Measurements from ENCODE around the gene CPTP. TPM values are rescaled to one million over a fixed set of nuclear protein-coding genes. Genes with fewer than 3 reads are reported as not detected.

Gene CPTP
- total and polyA plus RNA-seq, 2 of the 13 experiments (the other 11 are each of a cell fraction or from before 2014, with no cell fraction given): 5.5 to 9.3 TPM

DNA sequence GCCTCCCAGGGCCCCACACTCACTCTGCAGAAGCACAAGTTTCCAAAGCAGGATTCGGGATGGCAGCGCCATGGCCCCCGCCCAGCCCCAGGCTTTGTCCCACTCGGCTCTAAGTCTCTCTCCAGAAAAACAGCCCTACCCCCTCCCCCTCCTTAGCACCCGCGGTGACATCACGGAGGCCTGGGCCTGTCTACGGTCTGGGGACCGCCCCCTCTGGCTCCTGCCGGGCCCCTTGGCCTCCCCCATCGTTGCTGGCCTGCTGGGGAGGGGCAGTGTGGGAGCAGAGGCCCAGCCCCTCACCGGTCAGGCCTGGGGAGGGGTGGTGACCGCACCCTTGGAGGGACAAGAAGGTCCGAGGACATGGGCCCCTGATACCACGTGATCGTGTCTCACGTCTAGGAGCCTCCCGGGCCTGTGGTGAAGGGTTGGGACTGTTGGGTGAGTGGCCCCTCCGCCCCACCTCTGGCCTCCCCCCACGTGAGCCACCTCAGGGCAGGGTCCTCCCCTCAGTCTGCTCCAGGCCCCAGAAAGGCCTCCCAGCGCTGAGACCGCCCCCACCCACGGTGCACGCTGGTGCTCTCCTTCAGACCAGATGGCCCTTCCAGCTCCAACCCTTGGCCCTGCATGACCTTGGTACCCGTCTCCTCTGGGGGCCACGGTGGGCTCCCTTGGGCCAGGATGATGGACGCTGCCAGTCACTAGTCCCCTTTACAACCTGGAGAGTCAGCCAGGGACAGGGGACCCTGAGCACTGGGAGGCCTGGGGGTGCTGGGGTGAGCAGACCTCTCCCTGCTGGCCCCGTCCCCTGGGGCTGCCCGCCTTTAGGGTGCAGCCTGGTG lies 34.0 kb downstream of the CPTP start, which contains the start of gene MXRA8 (continued):
- TF ChIP-seq, protein P1, sequence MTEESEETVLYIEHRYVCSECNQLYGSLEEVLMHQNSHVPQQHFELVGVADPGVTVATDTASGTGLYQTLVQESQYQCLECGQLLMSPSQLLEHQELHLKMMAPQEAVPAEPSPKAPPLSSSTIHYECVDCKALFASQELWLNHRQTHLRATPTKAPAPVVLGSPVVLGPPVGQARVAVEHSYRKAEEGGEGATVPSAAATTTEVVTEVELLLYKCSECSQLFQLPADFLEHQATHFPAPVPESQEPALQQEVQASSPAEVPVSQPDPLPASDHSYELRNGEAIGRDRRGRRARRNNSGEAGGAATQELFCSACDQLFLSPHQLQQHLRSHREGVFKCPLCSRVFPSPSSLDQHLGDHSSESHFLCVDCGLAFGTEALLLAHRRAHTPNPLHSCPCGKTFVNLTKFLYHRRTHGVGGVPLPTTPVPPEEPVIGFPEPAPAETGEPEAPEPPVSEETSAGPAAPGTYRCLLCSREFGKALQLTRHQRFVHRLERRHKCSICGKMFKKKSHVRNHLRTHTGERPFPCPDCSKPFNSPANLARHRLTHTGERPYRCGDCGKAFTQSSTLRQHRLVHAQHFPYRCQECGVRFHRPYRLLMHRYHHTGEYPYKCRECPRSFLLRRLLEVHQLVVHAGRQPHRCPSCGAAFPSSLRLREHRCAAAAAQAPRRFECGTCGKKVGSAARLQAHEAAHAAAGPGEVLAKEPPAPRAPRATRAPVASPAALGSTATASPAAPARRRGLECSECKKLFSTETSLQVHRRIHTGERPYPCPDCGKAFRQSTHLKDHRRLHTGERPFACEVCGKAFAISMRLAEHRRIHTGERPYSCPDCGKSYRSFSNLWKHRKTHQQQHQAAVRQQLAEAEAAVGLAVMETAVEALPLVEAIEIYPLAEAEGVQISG (CRISPR knock-in tag; IDR thresholded peaks at IDR 0.05): peak; percentile 61; the same call in 1 of the 2 replicates
- TF ChIP-seq ZFX (CRISPR knock-in tag; IDR thresholded peaks at IDR 0.05; ENCODE audit: low read depth) (peak; percentile 86), ZNF567 (CRISPR knock-in tag; IDR thresholded peaks at IDR 0.05; ENCODE audit: borderline replicate concordance) (no peak), ZFP62 (CRISPR knock-in tag; IDR thresholded peaks at IDR 0.05) (no peak), SMAD3 (CRISPR knock-in tag; IDR thresholded peaks at IDR 0.05) (no peak), TCF7L2 (IDR thresholded peaks at IDR 0.05; ENCODE audit: low read depth, low read length) (no peak)
- TF ChIP-seq, protein P2, sequence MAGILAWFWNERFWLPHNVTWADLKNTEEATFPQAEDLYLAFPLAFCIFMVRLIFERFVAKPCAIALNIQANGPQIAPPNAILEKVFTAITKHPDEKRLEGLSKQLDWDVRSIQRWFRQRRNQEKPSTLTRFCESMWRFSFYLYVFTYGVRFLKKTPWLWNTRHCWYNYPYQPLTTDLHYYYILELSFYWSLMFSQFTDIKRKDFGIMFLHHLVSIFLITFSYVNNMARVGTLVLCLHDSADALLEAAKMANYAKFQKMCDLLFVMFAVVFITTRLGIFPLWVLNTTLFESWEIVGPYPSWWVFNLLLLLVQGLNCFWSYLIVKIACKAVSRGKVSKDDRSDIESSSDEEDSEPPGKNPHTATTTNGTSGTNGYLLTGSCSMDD (CRISPR knock-in tag; IDR thresholded peaks at IDR 0.05): no peak
- TF ChIP-seq, protein P3, sequence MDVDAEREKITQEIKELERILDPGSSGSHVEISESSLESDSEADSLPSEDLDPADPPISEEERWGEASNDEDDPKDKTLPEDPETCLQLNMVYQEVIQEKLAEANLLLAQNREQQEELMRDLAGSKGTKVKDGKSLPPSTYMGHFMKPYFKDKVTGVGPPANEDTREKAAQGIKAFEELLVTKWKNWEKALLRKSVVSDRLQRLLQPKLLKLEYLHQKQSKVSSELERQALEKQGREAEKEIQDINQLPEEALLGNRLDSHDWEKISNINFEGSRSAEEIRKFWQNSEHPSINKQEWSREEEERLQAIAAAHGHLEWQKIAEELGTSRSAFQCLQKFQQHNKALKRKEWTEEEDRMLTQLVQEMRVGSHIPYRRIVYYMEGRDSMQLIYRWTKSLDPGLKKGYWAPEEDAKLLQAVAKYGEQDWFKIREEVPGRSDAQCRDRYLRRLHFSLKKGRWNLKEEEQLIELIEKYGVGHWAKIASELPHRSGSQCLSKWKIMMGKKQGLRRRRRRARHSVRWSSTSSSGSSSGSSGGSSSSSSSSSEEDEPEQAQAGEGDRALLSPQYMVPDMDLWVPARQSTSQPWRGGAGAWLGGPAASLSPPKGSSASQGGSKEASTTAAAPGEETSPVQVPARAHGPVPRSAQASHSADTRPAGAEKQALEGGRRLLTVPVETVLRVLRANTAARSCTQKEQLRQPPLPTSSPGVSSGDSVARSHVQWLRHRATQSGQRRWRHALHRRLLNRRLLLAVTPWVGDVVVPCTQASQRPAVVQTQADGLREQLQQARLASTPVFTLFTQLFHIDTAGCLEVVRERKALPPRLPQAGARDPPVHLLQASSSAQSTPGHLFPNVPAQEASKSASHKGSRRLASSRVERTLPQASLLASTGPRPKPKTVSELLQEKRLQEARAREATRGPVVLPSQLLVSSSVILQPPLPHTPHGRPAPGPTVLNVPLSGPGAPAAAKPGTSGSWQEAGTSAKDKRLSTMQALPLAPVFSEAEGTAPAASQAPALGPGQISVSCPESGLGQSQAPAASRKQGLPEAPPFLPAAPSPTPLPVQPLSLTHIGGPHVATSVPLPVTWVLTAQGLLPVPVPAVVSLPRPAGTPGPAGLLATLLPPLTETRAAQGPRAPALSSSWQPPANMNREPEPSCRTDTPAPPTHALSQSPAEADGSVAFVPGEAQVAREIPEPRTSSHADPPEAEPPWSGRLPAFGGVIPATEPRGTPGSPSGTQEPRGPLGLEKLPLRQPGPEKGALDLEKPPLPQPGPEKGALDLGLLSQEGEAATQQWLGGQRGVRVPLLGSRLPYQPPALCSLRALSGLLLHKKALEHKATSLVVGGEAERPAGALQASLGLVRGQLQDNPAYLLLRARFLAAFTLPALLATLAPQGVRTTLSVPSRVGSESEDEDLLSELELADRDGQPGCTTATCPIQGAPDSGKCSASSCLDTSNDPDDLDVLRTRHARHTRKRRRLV (CRISPR knock-in tag; IDR thresholded peaks at IDR 0.05): 0 out of 2 replicates have a peak, but pooled peaks have one; percentile 31
- TF ChIP-seq, protein P4, sequence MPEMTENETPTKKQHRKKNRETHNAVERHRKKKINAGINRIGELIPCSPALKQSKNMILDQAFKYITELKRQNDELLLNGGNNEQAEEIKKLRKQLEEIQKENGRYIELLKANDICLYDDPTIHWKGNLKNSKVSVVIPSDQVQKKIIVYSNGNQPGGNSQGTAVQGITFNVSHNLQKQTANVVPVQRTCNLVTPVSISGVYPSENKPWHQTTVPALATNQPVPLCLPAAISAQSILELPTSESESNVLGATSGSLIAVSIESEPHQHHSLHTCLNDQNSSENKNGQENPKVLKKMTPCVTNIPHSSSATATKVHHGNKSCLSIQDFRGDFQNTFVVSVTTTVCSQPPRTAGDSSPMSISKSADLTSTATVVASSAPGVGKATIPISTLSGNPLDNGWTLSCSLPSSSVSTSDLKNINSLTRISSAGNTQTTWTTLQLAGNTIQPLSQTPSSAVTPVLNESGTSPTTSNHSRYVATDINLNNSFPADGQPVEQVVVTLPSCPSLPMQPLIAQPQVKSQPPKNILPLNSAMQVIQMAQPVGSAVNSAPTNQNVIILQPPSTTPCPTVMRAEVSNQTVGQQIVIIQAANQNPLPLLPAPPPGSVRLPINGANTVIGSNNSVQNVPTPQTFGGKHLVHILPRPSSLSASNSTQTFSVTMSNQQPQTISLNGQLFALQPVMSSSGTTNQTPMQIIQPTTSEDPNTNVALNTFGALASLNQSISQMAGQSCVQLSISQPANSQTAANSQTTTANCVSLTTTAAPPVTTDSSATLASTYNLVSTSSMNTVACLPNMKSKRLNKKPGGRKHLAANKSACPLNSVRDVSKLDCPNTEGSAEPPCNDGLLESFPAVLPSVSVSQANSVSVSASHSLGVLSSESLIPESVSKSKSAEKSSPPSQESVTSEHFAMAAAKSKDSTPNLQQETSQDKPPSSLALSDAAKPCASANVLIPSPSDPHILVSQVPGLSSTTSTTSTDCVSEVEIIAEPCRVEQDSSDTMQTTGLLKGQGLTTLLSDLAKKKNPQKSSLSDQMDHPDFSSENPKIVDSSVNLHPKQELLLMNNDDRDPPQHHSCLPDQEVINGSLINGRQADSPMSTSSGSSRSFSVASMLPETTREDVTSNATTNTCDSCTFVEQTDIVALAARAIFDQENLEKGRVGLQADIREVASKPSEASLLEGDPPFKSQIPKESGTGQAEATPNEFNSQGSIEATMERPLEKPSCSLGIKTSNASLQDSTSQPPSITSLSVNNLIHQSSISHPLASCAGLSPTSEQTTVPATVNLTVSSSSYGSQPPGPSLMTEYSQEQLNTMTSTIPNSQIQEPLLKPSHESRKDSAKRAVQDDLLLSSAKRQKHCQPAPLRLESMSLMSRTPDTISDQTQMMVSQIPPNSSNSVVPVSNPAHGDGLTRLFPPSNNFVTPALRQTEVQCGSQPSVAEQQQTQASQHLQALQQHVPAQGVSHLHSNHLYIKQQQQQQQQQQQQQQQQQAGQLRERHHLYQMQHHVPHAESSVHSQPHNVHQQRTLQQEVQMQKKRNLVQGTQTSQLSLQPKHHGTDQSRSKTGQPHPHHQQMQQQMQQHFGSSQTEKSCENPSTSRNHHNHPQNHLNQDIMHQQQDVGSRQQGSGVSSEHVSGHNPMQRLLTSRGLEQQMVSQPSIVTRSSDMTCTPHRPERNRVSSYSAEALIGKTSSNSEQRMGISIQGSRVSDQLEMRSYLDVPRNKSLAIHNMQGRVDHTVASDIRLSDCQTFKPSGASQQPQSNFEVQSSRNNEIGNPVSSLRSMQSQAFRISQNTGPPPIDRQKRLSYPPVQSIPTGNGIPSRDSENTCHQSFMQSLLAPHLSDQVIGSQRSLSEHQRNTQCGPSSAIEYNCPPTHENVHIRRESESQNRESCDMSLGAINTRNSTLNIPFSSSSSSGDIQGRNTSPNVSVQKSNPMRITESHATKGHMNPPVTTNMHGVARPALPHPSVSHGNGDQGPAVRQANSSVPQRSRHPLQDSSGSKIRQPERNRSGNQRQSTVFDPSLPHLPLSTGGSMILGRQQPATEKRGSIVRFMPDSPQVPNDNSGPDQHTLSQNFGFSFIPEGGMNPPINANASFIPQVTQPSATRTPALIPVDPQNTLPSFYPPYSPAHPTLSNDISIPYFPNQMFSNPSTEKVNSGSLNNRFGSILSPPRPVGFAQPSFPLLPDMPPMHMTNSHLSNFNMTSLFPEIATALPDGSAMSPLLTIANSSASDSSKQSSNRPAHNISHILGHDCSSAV (CRISPR knock-in tag; IDR thresholded peaks at IDR 0.05; ENCODE audit: borderline replicate concordance): no peak
